Endometrial microvascular endothelial cells (primary cell): ENCODE measurements around the gene STMN3. TPM values are rescaled to one million over a fixed set of nuclear protein-coding genes. Genes with fewer than 3 reads are reported as not detected.

Experiments
- in situ Hi-C: cut with HindIII; loops from 2 replicates; pipeline ENCODE4 v1.10.0; 2017; ENCODE audit warnings: low sequenced_read_pairs, low pct_unique_long_range_greater_than_20kb; ENCODE audit errors: inconsistent ontology term
- total RNA-seq: library from RNA; depleted of rRNA; stranded (reverse); fragments of >200 nt; gene quantifications from one replicate; pipeline ENCODE4 v1.2.3, GENCODE V29; 2015; ENCODE audit errors: inconsistent ontology term

The STMN3 gene
- total RNA-seq, 1 donor from 2014 or later, result 0.65 TPM

DNA sequence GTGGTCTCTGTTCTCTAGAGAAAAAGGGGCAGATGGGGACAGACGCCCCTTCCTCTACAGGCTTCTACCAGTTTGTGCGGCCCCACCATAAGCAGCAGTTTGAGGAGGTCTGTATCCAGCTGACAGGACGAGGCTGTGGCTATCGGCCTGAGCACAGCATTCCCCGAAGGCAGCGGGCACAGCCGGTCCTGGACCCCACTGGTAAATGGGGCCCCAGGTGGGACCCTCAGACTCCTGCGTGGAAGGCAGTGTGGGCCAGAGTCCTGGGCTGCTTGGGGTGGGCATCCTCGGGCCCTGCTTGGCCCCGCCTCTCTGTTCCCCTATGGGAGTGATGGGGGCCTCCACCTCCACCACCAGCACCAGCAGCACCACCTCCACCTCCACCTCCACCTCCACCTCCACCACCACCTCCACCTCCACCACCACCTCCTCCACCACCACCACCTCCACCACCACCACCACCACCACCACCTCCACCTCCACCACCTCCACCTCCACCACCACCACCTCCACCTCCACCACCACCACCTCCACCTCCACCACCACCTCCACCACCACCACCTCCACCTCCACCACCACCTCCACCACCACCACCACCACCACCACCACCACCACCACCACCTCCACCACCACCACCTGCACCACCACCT, 40.0 kb upstream of the STMN3 start:
- in situ Hi-C loops, result no loop called here

DNA sequence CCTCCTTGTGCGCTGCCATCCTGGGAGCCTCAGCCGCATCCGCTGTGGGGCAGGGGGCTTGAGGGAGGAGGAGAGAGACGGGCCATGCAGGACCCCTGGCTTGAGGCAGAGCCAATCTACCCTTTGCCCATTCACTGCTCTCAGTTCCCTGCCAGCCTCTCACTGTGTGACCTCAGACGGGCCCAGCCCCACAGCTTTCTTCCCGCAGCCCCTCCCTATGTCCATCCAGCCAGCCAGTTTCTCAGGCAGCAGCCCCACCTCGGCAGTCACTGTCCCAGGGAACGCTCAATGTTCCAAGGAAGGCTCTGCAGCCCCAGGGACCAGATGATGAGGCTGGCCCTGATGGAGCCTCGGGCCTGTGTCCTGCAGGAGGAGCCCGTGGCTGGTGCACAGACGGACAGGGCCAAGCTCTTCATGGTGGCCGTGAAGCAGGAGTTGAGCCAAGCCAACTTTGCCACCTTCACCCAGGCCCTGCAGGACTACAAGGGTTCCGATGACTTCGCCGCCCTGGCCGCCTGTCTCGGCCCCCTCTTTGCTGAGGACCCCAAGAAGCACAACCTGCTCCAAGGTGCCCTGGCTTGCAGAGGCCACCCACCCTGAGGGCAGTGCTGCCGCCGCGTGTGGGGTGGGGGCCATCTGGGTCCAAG, 39.3 kb upstream of the STMN3 start:
- in situ Hi-C loops, result no loop called here

DNA sequence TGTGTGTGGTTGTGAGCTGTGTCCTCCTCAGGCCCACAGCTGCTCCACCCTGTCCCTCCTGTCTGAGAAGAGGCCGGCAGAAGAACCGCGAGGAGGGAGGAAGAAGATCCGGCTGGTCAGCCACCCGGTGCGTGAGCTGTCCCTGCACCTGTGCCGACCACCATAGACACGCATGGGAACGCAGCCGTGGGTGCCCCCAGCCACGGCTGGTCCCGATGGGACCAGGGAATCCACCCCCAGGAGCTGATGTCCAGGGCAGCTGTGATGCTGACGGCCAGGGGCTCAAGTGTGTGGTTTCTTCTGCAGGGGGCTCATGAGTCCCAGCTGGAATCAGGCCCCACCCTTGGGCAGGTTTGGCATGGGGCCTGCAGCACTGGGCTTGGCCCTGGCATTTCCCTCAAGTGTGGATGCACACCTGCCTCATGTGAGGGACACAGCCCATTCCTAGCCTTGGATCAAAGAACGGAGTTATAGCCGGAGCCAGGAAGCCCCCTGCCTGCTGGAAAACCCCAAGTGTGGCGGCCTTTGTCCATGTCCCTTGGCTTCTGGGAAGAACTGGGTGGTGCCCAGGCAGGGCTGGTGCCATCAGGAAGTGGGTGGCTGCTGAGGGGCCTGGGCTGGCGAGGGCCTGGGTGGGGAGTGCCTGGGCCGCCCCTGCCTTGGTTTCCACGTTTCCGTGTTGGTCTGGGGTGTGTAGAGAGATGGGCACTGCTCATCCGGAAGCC, 38.6 kb upstream of the STMN3 start:
- in situ Hi-C loops, result no loop called here

DNA sequence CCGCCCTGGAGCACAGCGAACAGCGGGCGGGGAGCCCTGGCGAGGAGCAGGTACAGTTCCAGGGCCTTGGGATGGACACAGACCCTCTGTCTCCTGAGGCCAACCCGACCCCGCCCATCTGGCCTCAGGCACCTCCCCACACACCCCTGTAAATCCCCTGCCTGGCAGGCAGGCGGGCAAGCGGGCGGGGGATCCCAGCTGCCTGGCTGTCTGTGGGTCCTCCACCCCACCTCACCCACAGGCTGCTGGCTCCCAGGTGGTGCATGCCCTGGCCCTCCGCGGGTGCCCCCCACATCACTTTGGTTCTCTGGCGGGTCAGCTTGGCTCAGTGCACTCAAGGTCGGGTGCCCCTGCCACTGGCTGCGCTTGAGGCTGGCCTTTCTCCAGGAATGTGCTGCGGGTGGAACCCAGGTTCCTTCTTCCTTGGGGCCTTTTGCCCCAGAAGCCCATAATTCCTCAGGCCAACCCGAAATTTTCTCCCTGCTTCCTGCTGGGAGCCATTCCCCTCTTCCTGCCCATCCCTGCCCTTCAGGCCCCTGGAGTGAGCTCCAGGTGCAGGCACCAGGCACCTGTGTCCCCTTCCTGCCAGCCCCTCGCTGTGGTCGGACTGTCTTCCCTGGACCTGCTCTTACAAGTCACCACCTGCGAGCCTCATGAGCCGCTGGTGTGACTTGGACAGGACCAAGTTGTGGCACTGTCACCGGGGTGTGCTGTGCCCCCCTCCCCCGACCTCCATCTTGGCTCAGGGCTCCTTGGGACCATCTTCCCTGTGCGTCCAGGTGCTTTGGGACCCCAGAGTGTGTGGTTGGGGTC, 37.9 kb upstream of the STMN3 start:
- in situ Hi-C loops, result no loop called here

DNA sequence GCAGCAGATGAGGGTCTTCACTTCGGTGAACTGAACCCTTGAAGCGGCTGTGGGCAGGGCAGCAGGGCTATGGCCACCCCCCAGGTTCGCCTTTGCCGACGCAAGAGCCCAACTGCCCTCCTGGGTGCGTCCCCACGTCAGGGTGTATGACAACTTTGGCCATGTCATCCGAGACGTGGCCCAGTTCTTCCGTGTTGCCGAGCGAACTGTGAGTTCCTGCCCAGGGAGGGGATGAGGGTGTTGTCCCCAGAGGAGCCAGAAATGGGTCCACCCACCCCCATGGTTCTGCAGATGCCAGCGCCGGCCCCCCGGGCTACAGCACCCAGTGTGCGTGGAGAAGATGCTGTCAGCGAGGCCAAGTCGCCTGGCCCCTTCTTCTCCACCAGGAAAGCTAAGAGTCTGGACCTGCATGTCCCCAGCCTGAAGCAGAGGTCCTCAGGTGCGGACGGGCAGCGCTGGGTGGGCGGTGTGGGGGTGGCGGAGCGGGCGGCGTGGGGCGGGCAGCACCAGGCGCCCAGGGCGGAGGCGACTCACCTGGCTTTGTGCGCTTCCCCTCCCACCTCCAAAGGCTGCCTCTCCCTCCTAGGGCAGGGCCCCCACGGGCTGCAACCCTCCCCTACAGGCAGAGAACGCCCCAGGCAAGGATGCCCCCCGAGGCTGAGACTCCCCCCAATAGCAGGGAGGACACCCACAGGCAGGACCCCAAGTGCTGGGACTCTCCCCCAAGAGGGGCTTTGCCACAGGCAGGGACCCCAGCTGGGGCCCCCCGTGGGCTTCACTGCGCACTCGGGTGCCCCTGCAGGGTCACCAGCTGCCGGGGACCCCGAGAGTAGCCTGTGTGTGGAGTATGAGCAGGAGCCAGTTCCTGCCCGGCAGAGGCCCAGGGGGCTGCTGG, 37.0 kb upstream of the STMN3 start:
- in situ Hi-C loops, result no loop called here

DNA sequence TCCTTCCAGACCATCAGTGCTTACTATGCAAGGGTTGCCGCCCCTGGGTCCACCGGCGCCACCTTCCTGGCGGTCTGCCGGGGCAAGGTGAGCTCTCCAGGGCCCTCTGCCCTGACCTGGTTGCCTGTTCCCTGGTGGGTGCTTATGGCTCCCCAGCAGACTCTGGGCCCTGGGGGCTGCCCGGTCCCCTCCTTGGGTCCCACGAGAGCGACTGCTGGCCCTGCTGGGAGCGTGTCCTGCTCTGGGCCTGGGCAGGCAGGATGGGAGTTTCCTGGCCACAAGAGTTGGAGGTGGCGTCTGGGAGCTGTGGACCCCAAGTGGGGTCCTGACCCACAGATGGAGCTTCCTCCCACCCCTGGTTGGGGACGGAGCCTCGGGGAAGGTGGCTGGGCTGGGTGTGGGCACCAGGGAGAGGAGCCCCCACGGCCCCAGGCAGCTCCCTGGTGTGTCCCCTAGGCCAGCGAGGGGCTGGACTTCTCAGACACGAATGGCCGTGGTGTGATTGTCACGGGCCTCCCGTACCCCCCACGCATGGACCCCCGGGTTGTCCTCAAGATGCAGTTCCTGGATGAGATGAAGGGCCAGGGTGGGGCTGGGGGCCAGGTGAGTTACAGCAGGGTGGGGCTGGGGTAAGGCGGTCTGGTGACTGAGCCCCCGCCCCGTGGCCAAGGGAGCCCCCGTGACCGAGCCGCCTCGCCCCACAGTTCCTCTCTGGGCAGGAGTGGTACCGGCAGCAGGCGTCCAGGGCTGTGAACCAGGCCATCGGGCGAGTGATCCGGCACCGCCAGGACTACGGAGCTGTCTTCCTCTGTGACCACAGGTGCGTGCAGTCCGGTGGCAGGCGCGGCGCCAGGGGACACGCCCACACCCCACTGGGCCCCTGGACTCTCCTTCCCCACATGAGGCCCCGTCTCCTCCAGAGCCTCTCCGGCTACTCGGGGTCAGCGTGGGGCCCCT, 36.1 kb upstream of the STMN3 start:
- in situ Hi-C loops, result no loop called here

DNA sequence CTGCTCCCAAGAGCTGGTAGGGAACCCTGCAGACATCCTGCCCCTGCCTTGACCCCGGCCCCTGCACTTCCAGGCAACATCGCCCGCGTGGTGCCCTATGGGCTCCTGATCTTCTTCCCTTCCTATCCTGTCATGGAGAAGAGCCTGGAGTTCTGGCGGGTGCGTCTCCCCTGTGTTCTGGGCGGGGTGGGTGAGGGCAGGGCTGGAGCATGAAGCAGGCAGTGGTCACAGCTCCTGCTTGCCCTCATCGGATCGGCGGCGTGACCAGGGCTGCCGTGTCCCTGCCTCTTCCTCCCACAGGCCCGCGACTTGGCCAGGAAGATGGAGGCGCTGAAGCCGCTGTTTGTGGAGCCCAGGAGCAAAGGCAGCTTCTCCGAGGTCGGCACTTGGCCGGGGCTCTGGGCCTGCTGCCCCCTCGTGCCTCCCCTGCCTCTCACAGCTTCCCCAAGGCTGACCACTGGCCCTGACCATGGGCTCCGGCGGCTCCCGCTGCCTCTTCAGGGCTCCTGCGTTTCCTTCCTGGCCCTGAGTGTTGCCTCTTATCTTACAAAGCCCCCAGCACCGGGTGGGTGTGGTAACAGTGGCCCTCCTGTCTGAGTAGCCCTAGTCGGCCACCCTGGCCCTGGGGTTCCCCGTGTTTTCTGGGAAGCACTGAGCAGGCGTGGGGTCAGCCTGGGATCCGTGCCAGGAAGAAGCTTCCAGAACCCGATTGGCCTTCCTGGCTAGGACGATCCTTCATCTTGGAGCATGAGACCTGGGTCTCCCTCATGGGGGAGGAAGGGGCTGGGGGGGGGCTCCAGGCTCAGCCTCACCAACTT, 35.2 kb upstream of the STMN3 start:
- in situ Hi-C loops, result no loop called here

DNA sequence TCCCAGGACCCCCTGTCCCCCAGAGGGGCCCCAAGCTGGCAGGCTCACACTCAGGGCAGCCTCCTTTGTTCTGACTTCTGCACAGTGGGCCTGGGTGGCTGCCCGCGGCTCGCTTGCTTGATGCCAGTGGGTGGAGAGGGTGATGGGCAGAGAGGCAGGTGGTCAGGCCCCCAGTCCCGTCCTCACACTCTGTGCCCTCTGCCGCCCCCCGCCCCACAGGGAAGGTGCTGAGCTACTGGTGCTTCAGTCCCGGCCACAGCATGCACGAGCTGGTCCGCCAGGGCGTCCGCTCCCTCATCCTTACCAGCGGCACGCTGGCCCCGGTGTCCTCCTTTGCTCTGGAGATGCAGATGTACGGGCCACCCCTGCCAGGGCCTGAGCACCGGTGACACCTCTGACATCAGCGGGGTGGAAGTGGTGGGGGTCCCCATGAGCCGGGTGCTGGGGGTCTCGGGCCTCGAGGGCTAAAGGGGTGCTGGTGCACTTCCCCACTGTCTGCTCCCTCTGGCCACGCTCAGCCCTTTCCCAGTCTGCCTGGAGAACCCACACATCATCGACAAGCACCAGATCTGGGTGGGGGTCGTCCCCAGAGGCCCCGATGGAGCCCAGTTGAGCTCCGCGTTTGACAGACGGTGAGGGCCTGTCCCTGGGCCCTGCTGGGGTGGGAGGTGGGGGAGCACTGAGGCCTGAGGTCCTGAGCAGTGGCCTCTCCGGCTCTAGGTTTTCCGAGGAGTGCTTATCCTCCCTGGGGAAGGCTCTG, 34.4 kb upstream of the STMN3 start:
- in situ Hi-C loops, result no loop called here

DNA sequence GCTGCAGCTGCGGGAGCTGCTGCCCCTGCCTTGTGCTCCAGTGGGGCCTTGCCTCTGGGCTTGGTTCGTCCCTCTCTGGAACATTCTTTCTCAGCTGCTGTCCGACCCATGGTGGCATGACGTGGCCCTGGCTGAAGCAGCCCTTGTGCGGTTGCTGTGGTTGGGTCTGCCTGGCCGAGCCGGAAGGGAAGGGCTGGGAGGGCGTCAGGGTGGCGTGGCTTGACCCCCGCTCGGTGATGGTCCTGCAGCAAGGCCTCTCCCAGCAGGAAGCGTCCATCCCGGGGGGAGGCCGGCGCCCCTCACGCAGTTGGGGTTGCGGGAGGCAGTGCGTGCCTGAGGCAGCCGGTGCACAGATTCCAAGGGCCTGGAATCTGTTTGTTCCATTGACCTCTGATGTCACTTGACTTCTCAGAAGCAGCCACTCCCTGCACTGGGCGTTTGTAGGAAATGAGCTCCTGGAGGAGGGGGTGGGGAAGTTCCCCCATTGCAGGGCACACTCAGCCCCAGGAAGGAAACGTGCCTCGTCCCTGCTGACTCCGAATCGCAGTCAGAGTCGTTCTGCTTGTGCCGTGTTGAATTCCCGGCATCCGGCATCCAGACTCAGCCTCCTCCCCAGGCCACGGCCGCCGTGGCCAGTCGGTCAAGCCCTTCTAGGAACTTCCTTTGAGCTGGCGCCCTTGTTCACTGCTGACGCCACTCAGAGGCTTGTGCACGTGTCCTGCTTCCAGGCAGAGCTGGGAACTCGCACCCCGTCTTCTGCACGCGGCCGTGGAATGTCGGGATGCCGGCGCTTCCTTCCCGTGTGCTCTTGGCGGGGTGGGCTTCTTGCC, 33.5 kb upstream of the STMN3 start:
- in situ Hi-C loops, result no loop called here

DNA sequence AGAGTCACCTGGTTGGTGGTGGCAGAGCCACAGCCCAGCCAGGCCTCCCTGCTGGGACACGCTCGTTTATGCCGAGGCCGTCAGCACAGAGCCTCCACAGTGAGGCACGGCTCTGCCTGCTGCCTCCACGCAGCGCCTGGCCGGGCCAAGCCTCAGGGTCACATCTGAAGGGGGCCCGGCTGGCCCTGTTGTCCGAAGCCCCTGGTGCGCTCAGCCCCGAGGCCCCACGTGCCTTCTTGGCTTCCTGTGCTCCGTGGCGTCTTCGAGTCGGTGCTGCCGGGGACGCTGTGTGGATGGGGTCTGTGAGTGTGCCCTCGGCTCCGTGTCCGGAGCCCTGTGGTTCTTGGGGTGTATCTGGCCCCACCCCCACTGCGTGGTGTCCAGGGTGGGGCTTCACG, 32.9 kb upstream of the STMN3 start:
- in situ Hi-C loops, result no loop called here

DNA sequence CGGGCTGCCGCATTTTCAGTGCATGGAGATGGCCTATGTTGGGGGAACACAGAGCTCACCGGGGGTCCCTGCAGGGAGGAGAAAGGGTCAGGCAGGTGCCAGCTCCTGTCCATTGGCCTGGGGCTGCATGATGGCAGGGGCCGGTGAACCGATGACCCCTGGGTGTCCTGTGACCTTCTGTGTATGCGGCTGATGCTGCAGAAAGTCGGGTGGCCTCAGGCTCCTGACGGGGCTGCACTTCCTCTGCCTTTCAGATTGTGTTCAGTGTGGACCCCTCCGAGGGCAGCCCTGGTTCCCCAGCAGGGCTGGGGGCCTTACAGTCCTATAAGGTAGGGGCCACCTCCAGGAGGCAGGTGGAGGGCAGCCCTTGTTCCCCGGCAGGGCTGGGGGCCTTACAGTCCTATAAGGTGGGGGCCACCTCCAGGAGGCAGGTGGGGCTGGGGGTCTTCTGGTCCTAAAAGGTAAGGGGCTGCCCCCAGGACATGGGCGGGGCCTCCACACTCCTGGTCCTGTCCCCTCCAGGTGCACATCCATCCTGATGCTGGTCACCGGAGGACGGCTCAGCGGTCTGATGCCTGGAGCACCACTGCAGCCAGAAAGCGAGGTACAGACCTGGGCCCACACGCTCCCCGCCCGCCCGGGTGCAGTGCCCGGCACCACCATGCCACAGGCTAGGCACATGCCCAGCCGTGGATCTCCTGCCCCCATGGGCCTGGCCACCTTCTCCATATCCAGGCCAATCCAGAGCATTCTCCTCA, 32.2 kb upstream of the STMN3 start:
- in situ Hi-C loops, result no loop called here

DNA sequence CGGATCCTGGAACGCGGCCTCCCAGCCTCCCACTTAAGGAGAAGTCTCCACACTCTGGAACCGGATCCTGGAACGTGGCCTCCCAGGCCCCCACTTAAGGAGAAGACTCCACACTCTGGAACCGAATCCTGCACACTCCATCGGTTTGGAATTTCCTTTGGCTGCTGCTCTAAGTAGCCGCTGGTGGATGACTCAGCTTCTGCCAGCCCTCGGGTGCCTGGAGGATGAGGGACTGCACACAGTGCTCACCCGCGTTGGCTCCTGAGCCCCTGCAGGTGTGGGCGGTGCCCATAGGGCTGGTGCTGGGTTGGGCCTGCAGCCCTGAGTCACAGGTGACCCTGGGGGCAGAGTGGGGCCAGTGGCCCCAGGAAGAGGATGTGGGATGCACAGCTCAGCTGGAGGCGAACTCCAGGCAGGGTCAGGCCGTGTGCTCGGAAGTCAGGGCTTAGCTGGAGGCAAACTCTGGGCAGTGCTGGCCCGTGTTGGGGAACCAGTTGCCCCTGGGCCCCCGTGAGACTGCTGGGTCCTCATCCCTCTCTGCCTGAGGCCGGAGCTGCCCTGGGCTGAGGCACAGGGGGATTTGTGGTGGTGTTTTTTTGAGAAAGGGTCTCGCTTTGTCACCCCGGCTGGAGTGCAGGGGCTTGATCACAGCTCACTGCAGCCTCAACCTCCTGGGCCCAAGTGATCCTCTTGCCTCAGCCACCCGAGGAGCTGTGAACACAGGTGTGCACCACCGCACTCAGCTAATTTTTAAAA, 29.3 kb upstream of the STMN3 start:
- in situ Hi-C loops, result no loop called here

DNA sequence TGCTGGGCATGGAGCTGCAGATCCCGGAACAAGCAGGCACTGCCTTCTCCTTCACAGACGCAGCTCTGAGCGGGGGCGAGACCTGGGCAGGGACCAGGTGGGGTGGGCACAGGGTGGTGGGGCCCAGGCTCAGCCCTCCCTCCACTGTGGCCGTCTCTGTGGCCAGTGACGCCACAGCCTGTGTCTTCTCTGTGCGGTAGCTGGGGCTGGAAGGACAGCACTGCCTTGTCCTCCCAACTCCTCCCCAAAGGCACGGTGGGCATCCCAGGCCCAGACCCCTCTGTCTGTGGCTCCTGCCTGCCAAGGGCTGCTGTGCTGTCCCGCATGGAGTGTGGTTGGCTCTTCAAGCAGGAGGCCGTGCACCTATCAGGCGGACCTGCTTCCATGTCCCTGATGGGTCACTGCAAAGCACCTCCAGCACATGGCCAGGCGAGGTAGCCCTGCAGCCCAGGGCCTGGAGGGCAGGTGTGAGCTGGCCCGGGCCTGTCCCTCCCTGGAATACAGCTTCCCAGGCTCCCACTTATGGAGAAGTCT, 28.5 kb upstream of the STMN3 start:
- in situ Hi-C loops, result no loop called here
